Measurements from ENCODE around the gene METTL15. TPM values are rescaled to one million over a fixed set of nuclear protein-coding genes. Genes with fewer than 3 reads are reported as not detected.

METTL15 gene
- total RNA-seq, 5 donors from 2014 or later (not counting 1 experiment from before 2014, with no cell fraction given) = 7.6 to 12.1 (median 10.6) TPM

GRCh38 chr11:28105869-28106268 is 2.3 kb upstream of the METTL15 start:
- no peaks in the 10 kb centered on the region for H3K9me3 Mint-ChIP-seq
- no peak overlapping the region for H3K4me3 ChIP-seq (ENCODE audit: control insufficient read depth in 1 of 2, extremely low read depth in 1 of 2, low read length in 1 of 2)
- H3K4me1 Mint-ChIP-seq = peaks cover 37 to 52% (median 43%) of the 10 kb centered on the region in 3 donors
- H3K4me1 ChIP-seq (ENCODE audit: control insufficient read depth in 1 of 2, extremely low read depth in 1 of 2, insufficient read depth in 2 of 2, low read length in 2 of 2) = peaks cover 16 to 24% of the 10 kb centered on the region in 2 experiments
- no peaks in the 10 kb centered on the region for H3K27me3 ChIP-seq (replicated peaks in 1 of 2; ENCODE audit: control insufficient read depth in 2 of 2, extremely low read depth in 1 of 2, insufficient read depth in 2 of 2, low read length in 1 of 2)
- ATAC-seq (replicated peaks in 1 of 4) (no peak), DNase-seq (no peak)
- WGBS (ENCODE audit: insufficient coverage) = no CpG with 5 or more reads among the region's 5 CpGs
- no peaks in the 10 kb centered on the region for H3K36me3 Mint-ChIP-seq
- no peaks in the 10 kb centered on the region for H3K27me3 Mint-ChIP-seq
- ChIA-PET POLR2A (no interaction called here), CTCF (interaction anchor here in 1 of 2 donors (0.7 kb wide), 1 partner anchor 109 kb away, joined by 5 read pairs; no protein-coding TSS in a partner anchor)
- H3K9me3 ChIP-seq = no peaks in the 10 kb centered on the region
- H3K27ac Mint-ChIP-seq = peak overlapping the region in 1 of 2 donors; percentile 34
- no peak overlapping the region for H3K27ac ChIP-seq (ENCODE audit: low read length)
- H3K4me3 Mint-ChIP-seq = peak overlapping the region; percentile 41 to 63 (median 47)
- H3K36me3 ChIP-seq (ENCODE audit: control insufficient read depth in 2 of 2, extremely low read depth in 1 of 2, insufficient read depth in 1 of 2, low read length in 1 of 2) = no peaks in the 10 kb centered on the region

- peaks cover 18 to 26% of the 10 kb centered on the region in 2 experiments for H3K4me1 ChIP-seq (ENCODE audit: control insufficient read depth in 1 of 2, extremely low read depth in 1 of 2, insufficient read depth in 2 of 2, low read length in 2 of 2)
- H3K4me1 Mint-ChIP-seq = peaks cover 44 to 58% (median 49%) of the 10 kb centered on the region in 3 donors
- H3K36me3 Mint-ChIP-seq = no peaks in the 10 kb centered on the region
- DNase-seq (peak in 1 of 35 experiments; percentile 0), ATAC-seq (replicated peaks in 1 of 4) (no peak)
- no peaks in the 10 kb centered on the region for H3K9me3 Mint-ChIP-seq
- POLR2A ChIA-PET = interaction anchor here (0.5 to 1.9 kb wide), 6 partner anchors 9 to 28 kb away, joined by 3 to 10 read pairs (median 5); no protein-coding TSS in a partner anchor
- peak overlapping the region; percentile 41 to 63 (median 47) for H3K4me3 Mint-ChIP-seq
- CTCF ChIA-PET = interaction anchor here in 1 of 2 donors (0.7 to 1.1 kb wide), 3 partner anchors 10 to 608 kb away, joined by 4 to 5 read pairs (median 4); no protein-coding TSS in a partner anchor
- 100% methylated on average over 2 of the region's 14 CpGs for WGBS (ENCODE audit: insufficient coverage)
- no peaks in the 10 kb centered on the region for H3K36me3 ChIP-seq (ENCODE audit: control insufficient read depth in 2 of 2, extremely low read depth in 1 of 2, insufficient read depth in 1 of 2, low read length in 1 of 2)
- peak overlapping the region; percentile 97 for H3K27ac ChIP-seq (ENCODE audit: low read length)
- no peaks in the 10 kb centered on the region for H3K9me3 ChIP-seq
- no peak overlapping the region for H3K4me3 ChIP-seq (ENCODE audit: control insufficient read depth in 1 of 2, extremely low read depth in 1 of 2, low read length in 1 of 2)
- no peaks in the 10 kb centered on the region for H3K27me3 ChIP-seq (replicated peaks in 1 of 2; ENCODE audit: control insufficient read depth in 2 of 2, extremely low read depth in 1 of 2, insufficient read depth in 2 of 2, low read length in 1 of 2)
- peak overlapping the region in 1 of 2 donors; percentile 34 for H3K27ac Mint-ChIP-seq
- H3K27me3 Mint-ChIP-seq = no peaks in the 10 kb centered on the region
These were observed 1.7 kb upstream of the METTL15 start for GRCh38 chr11:28106353-28107043.

GRCh38 chr11:28107191-28107749 is 918 bp upstream of the METTL15 start:
- Mint-ChIP-seq H3K27me3 (no peaks in the 10 kb centered on the region), H3K9me3 (no peaks in the 10 kb centered on the region), H3K4me3 (peak overlapping the region; percentile 89 to 94 (median 93)), H3K36me3 (no peaks in the 10 kb centered on the region), H3K4me1 (peaks cover 51 to 66% (median 57%) of the 10 kb centered on the region in 3 donors), H3K27ac (peak overlapping the region; percentile 90 to 97)
- CTCF ChIA-PET = interaction anchor here in 1 of 2 donors (0.7 to 1.5 kb wide), 5 partner anchors 11 to 608 kb away, joined by 3 to 5 read pairs (median 4); no protein-coding TSS in a partner anchor
- no peaks in the 10 kb centered on the region for H3K36me3 ChIP-seq (ENCODE audit: control insufficient read depth in 2 of 2, extremely low read depth in 1 of 2, insufficient read depth in 1 of 2, low read length in 1 of 2)
- H3K9me3 ChIP-seq = no peaks in the 10 kb centered on the region
- H3K27ac ChIP-seq (ENCODE audit: low read length) = peak overlapping the region; percentile 97
- H3K4me1 ChIP-seq (ENCODE audit: control insufficient read depth in 1 of 2, extremely low read depth in 1 of 2, insufficient read depth in 2 of 2, low read length in 2 of 2) = peaks cover 18 to 26% of the 10 kb centered on the region in 2 experiments
- no peaks in the 10 kb centered on the region for H3K27me3 ChIP-seq (replicated peaks in 1 of 2; ENCODE audit: control insufficient read depth in 2 of 2, extremely low read depth in 1 of 2, insufficient read depth in 2 of 2, low read length in 1 of 2)
- 0% methylated on average over 6 of the region's 11 CpGs for WGBS (ENCODE audit: insufficient coverage)
- POLR2A ChIA-PET = interaction anchor here (0.5 to 1.9 kb wide), 9 partner anchors 9 to 86 kb away, joined by 3 to 10 read pairs (median 3); no protein-coding TSS in a partner anchor
- ATAC-seq (replicated peaks in 1 of 4) (peak in 1 of 4 experiments; percentile 4), DNase-seq (peak in 7 of 35 experiments; percentile 1 to 43 (median 7))
- H3K4me3 ChIP-seq (ENCODE audit: control insufficient read depth in 1 of 2, extremely low read depth in 1 of 2, low read length in 1 of 2) = peak overlapping the region; percentile 64 to 99

- CTCF ChIA-PET = no interaction called here
- no peak for DNase-seq
These were observed 770 bp downstream of the METTL15 start for GRCh38 chr11:28108958-28109357.

GRCh38 chr11:28110108-28110820 is 2.1 kb downstream of the METTL15 start:
- peaks cover 0 to 4% of the 10 kb centered on the region in 2 donors for H3K36me3 ChIP-seq (ENCODE audit: control insufficient read depth in 2 of 2, extremely low read depth in 1 of 2, insufficient read depth in 1 of 2, low read length in 1 of 2)
- Mint-ChIP-seq H3K27ac (peak overlapping the region; percentile 90 to 91), H3K4me3 (peak overlapping the region; percentile 89 to 94 (median 93)), H3K9me3 (no peaks in the 10 kb centered on the region), H3K27me3 (no peaks in the 10 kb centered on the region), H3K4me1 (peaks cover 52 to 72% (median 68%) of the 10 kb centered on the region in 3 donors), H3K36me3 (peaks cover 13% of the 10 kb centered on the region)
- H3K4me3 ChIP-seq (ENCODE audit: control insufficient read depth in 1 of 2, extremely low read depth in 1 of 2, low read length in 1 of 2) = peak overlapping the region; percentile 75 to 78
- H3K27ac ChIP-seq (ENCODE audit: low read length) = peak overlapping the region; percentile 97
- H3K4me1 ChIP-seq (ENCODE audit: control insufficient read depth in 1 of 2, extremely low read depth in 1 of 2, insufficient read depth in 2 of 2, low read length in 2 of 2) = peaks cover 18 to 26% of the 10 kb centered on the region in 2 experiments
- ChIA-PET POLR2A (interaction anchor here in 1 of 2 donors (1.3 kb wide), 1 partner anchor 9 kb away, joined by 3 read pairs; no protein-coding TSS in a partner anchor), CTCF (no interaction called here)
- no peaks in the 10 kb centered on the region for H3K9me3 ChIP-seq
- 2% methylated on average over 19 of the region's 31 CpGs for WGBS (ENCODE audit: insufficient coverage)
- DNase-seq = peak in 33 of 35 experiments; percentile 7 to 71 (median 34)
- peak in 3 of 4 experiments; percentile 43 to 54 (median 43) for ATAC-seq (replicated peaks in 1 of 4)
- H3K27me3 ChIP-seq (replicated peaks in 1 of 2; ENCODE audit: control insufficient read depth in 2 of 2, extremely low read depth in 1 of 2, insufficient read depth in 2 of 2, low read length in 1 of 2) = no peaks in the 10 kb centered on the region

More at GRCh38 chr11:28108958-28109357, 770 bp downstream of the METTL15 start:
- no peaks in the 10 kb centered on the region for H3K27me3 Mint-ChIP-seq
- H3K27ac ChIP-seq (ENCODE audit: low read length) = peak overlapping the region; percentile 97
- H3K4me3 ChIP-seq (ENCODE audit: control insufficient read depth in 1 of 2, extremely low read depth in 1 of 2, low read length in 1 of 2) = no peak overlapping the region
- peaks cover 52 to 73% (median 65%) of the 10 kb centered on the region in 3 donors for H3K4me1 Mint-ChIP-seq
- no peak for ATAC-seq (replicated peaks in 1 of 4)
- H3K27ac Mint-ChIP-seq = peak overlapping the region; percentile 91 to 97
- no peaks in the 10 kb centered on the region for H3K9me3 Mint-ChIP-seq
- POLR2A ChIA-PET = interaction anchor here in 1 of 2 donors (0.5 kb wide), 1 partner anchor 50 kb away, joined by 20 read pairs; no protein-coding TSS in a partner anchor
- H3K27me3 ChIP-seq (replicated peaks in 1 of 2; ENCODE audit: control insufficient read depth in 2 of 2, extremely low read depth in 1 of 2, insufficient read depth in 2 of 2, low read length in 1 of 2) = no peaks in the 10 kb centered on the region
- H3K36me3 Mint-ChIP-seq = peaks cover 3% of the 10 kb centered on the region
- peaks cover 0 to 4% of the 10 kb centered on the region in 2 donors for H3K36me3 ChIP-seq (ENCODE audit: control insufficient read depth in 2 of 2, extremely low read depth in 1 of 2, insufficient read depth in 1 of 2, low read length in 1 of 2)
- peaks cover 18 to 26% of the 10 kb centered on the region in 2 experiments for H3K4me1 ChIP-seq (ENCODE audit: control insufficient read depth in 1 of 2, extremely low read depth in 1 of 2, insufficient read depth in 2 of 2, low read length in 2 of 2)
- H3K4me3 Mint-ChIP-seq = peak overlapping the region; percentile 89 to 94 (median 93)
- no peaks in the 10 kb centered on the region for H3K9me3 ChIP-seq
- WGBS (ENCODE audit: insufficient coverage) = no CpG with 5 or more reads among the region's 3 CpGs

All from T-cell (primary cell).